ENCODE data around the gene CLDN18.

- TF ChIP-seq POLR2AphosphoS5 (IDR thresholded peaks at IDR 0.05) (no peak), EP300 (IDR thresholded peaks at IDR 0.05) (no peak), POLR2A (IDR thresholded peaks at IDR 0.05; ENCODE audit: low read depth) (no peak)
- TF ChIP-seq, protein P1, sequence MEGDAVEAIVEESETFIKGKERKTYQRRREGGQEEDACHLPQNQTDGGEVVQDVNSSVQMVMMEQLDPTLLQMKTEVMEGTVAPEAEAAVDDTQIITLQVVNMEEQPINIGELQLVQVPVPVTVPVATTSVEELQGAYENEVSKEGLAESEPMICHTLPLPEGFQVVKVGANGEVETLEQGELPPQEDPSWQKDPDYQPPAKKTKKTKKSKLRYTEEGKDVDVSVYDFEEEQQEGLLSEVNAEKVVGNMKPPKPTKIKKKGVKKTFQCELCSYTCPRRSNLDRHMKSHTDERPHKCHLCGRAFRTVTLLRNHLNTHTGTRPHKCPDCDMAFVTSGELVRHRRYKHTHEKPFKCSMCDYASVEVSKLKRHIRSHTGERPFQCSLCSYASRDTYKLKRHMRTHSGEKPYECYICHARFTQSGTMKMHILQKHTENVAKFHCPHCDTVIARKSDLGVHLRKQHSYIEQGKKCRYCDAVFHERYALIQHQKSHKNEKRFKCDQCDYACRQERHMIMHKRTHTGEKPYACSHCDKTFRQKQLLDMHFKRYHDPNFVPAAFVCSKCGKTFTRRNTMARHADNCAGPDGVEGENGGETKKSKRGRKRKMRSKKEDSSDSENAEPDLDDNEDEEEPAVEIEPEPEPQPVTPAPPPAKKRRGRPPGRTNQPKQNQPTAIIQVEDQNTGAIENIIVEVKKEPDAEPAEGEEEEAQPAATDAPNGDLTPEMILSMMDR (IDR thresholded peaks at IDR 0.05): no peak
Measured at GRCh38 chr3:138036572-138036971, 26.6 kb downstream of the CLDN18 start.

All from esophagus muscularis mucosa (tissue), 4 donors.